GM12874 (cell line): ENCODE results near the gene AHNAK2.

Source experiments
- CTCF ChIP-seq: IDR thresholded peaks from 2 replicates; pipeline ENCODE4 v1.5.1; 2011; ENCODE audit warnings: low read depth, mild to moderate bottlenecking, control low read depth, low read length, moderate library complexity; ENCODE audit not compliant: insufficient read depth

AHNAK2 gene

GRCh38 chr14:104931771-104932675 lies 46.2 kb downstream of the AHNAK2 start:
- TF ChIP-seq CTCF = no peak

GRCh38 chr14:104931304-104931770 lies 46.8 kb downstream of the AHNAK2 start:
- no peak for TF ChIP-seq CTCF

GRCh38 chr14:104930526-104931303 lies 47.5 kb downstream of the AHNAK2 start:
- TF ChIP-seq CTCF = no peak

- TF ChIP-seq CTCF = no peak
Measured at GRCh38 chr14:104929268-104930230, 48.6 kb downstream of the AHNAK2 start.

- TF ChIP-seq CTCF = no peak
Measured at GRCh38 chr14:104928391-104929133, 49.6 kb downstream of the AHNAK2 start.

GRCh38 chr14:104927901-104928300 lies 50.3 kb downstream of the AHNAK2 start:
- TF ChIP-seq CTCF = no peak
